Activated CD8-positive, alpha-beta memory T cell treated with anti-CD3 and anti-CD28 coated beads, Interleukin-2, amount 10 ng/mL, durations not matched to agents 7 days and 5 days (primary cell): ENCODE results near the gene CACUL1. TPM values are rescaled to one million over a fixed set of nuclear protein-coding genes. Genes with fewer than 3 reads are reported as not detected.
A peak's percentile ranks its signal among the peaks of the same experiment; 100 is the strongest.
"Not testable (repeated sequence)": the region's sequence is repeated elsewhere in the genome, so short reads cannot be mapped to it uniquely, and the experiment has no call there.

Source experiments
- ATAC-seq: fragments of 150-1000 bp; cut with Tn5 transposase; one replicate; pipeline ENCODE4 v1.10.0; 2021; ENCODE audit warnings: moderate library complexity
- CTCF ChIA-PET: fragments of 350-600 bp; sonication (Branson Sonifier 250); formaldehyde crosslinking; loops from one replicate; lab custom pipeline; 2021; ENCODE audit warnings: antibody characterized with exemption; lab: Charles Lee
- DNase-seq: peaks from one replicate; pipeline ENCODE4 v3.0.0-alpha.2; 2020
- H3K27ac Mint-ChIP-seq: one replicate; pipeline ENCODE4 v1.8.0; 2021; ENCODE audit warnings: mild to moderate bottlenecking, mixed read lengths
- H3K27me3 Mint-ChIP-seq: one replicate; pipeline ENCODE4 v1.8.0; 2021; ENCODE audit warnings: mixed read lengths
- H3K36me3 Mint-ChIP-seq: one replicate; pipeline ENCODE4 v1.8.0; 2021; ENCODE audit warnings: mild to moderate bottlenecking, mixed read lengths
- H3K4me1 Mint-ChIP-seq: one replicate; pipeline ENCODE4 v1.8.0; 2021; ENCODE audit warnings: mixed read lengths
- H3K4me3 Mint-ChIP-seq: one replicate; pipeline ENCODE4 v1.8.0; 2021; ENCODE audit warnings: mild to moderate bottlenecking, moderate library complexity, mixed read lengths
- H3K9me3 Mint-ChIP-seq: one replicate; pipeline ENCODE4 v1.8.0; 2022; ENCODE audit warnings: low read depth, mixed read lengths
- total RNA-seq, 2 experiments: library from RNA; stranded (reverse); gene quantifications; one replicate each; pipeline ENCODE4 v1.2.3, GENCODE V29; 2021

Gene CACUL1
- 10 to 100 TPM; 25.6 to 26.4 TPM for total RNA-seq

GRCh38 chr10:118754556-118755423, at the start of gene CACUL1:
TSS of gene CACUL1 (minus strand) at chr10:118754970. CDS start at chr10:118754762, 208 bp downstream.
- Mint-ChIP-seq H3K36me3 (peaks cover 8% of the 10 kb centered on the region), H3K9me3 (no peaks in the 10 kb centered on the region), H3K27me3 (peaks cover 9% of the 10 kb centered on the region), H3K27ac (peak within 1 kb of the TSS; percentile 81), H3K4me1 (peaks cover 22% of the 10 kb centered on the region), H3K4me3 (peak within 1 kb of the TSS; percentile 87)
- peak; percentile 99 for ATAC-seq
- CTCF ChIA-PET, result interaction anchor here (0.6 to 2.6 kb wide), 6 partner anchors 11 to 726 kb away, joined by 3 to 15 read pairs (median 6); no protein-coding TSS in a partner anchor
- DNase-seq, result peak; percentile 100

GRCh38 chr10:118804262-118804773, 49.5 kb upstream of the CACUL1 start:
- Mint-ChIP-seq H3K27ac (no peak overlapping the region), H3K9me3 (no peaks in the 10 kb centered on the region), H3K36me3 (no peaks in the 10 kb centered on the region), H3K4me3 (no peak overlapping the region), H3K27me3 (peaks cover 9% of the 10 kb centered on the region), H3K4me1 (no peaks in the 10 kb centered on the region)
- CTCF ChIA-PET, result no interaction called here
- ATAC-seq (no peak), DNase-seq (no peak)

GRCh38 chr10:118802126-118802793, 47.5 kb upstream of the CACUL1 start:
- Mint-ChIP-seq H3K27ac (no peak overlapping the region), H3K4me3 (no peak overlapping the region), H3K9me3 (no peaks in the 10 kb centered on the region), H3K4me1 (no peaks in the 10 kb centered on the region), H3K27me3 (peaks cover 26% of the 10 kb centered on the region), H3K36me3 (no peaks in the 10 kb centered on the region)
- ATAC-seq (no peak), DNase-seq (no peak)
- CTCF ChIA-PET, result interaction anchor here (1.3 kb wide), 1 partner anchor 234 kb away, joined by 3 read pairs; no protein-coding TSS in a partner anchor

GRCh38 chr10:118800920-118801319, 46.1 kb upstream of the CACUL1 start:
- Mint-ChIP-seq H3K4me3 (no peak overlapping the region), H3K4me1 (no peaks in the 10 kb centered on the region), H3K27me3 (peaks cover 32% of the 10 kb centered on the region), H3K9me3 (no peaks in the 10 kb centered on the region), H3K36me3 (no peaks in the 10 kb centered on the region), H3K27ac (no peak overlapping the region)
- DNase-seq, result no peak
- ATAC-seq, result no peak
- CTCF ChIA-PET, result interaction anchor here (1.6 kb wide), 1 partner anchor 232 kb away, joined by 9 read pairs; no protein-coding TSS in a partner anchor

- no peaks in the 10 kb centered on the region for H3K4me1 Mint-ChIP-seq
- H3K36me3 Mint-ChIP-seq, result no peaks in the 10 kb centered on the region
- H3K27ac Mint-ChIP-seq, result no peak overlapping the region
- H3K4me3 Mint-ChIP-seq, result no peak overlapping the region
- DNase-seq (no peak), ATAC-seq (no peak)
- peaks cover 32% of the 10 kb centered on the region for H3K27me3 Mint-ChIP-seq
- CTCF ChIA-PET, result interaction anchor here (1.6 kb wide), 1 partner anchor 231 kb away, joined by 9 read pairs; no protein-coding TSS in a partner anchor
- H3K9me3 Mint-ChIP-seq, result no peaks in the 10 kb centered on the region
Observed at GRCh38 chr10:118799777-118800176, 45.0 kb upstream of the CACUL1 start.

GRCh38 chr10:118798231-118798662, 43.5 kb upstream of the CACUL1 start:
- CTCF ChIA-PET, result interaction anchor here (0.7 to 0.9 kb wide), 3 partner anchors 13 to 648 kb away, joined by 3 to 4 read pairs (median 3); no protein-coding TSS in a partner anchor
- Mint-ChIP-seq H3K27me3 (peaks cover 32% of the 10 kb centered on the region), H3K4me1 (no peaks in the 10 kb centered on the region), H3K36me3 (no peaks in the 10 kb centered on the region), H3K9me3 (no peaks in the 10 kb centered on the region), H3K4me3 (no peak overlapping the region), H3K27ac (no peak overlapping the region)
- ATAC-seq (no peak), DNase-seq (no peak)

- H3K4me3 Mint-ChIP-seq, CTCF ChIA-PET: not testable (repeated sequence)
Observed at GRCh38 chr10:118794971-118795370, 40.2 kb upstream of the CACUL1 start.

GRCh38 chr10:118793545-118793944, 38.8 kb upstream of the CACUL1 start:
- H3K27me3 Mint-ChIP-seq, result peaks cover 18% of the 10 kb centered on the region
- H3K36me3 Mint-ChIP-seq, result no peaks in the 10 kb centered on the region
- CTCF ChIA-PET, result no interaction called here

More at GRCh38 chr10:118794971-118795370, 40.2 kb upstream of the CACUL1 start:
- ATAC-seq, H3K27ac Mint-ChIP-seq, H3K4me1 Mint-ChIP-seq, H3K9me3 Mint-ChIP-seq, H3K36me3 Mint-ChIP-seq, DNase-seq: not testable (repeated sequence)
- H3K27me3 Mint-ChIP-seq, result peaks cover 30% of the 10 kb centered on the region

GRCh38 chr10:118792526-118792925, 37.8 kb upstream of the CACUL1 start:
- Mint-ChIP-seq H3K4me1 (no peaks in the 10 kb centered on the region), H3K27me3 (peaks cover 16% of the 10 kb centered on the region), H3K27ac (no peak overlapping the region), H3K4me3 (no peak overlapping the region), H3K9me3 (no peaks in the 10 kb centered on the region), H3K36me3 (no peaks in the 10 kb centered on the region)
- CTCF ChIA-PET, result no interaction called here
- DNase-seq, result no peak
- ATAC-seq, result no peak

More at GRCh38 chr10:118793545-118793944, 38.8 kb upstream of the CACUL1 start:
- Mint-ChIP-seq H3K9me3 (no peaks in the 10 kb centered on the region), H3K4me3 (no peak overlapping the region), H3K27ac (no peak overlapping the region), H3K4me1 (no peaks in the 10 kb centered on the region)
- ATAC-seq (no peak), DNase-seq (no peak)

GRCh38 chr10:118790058-118790457, 35.3 kb upstream of the CACUL1 start:
- Mint-ChIP-seq H3K4me3 (no peak overlapping the region), H3K27ac (no peak overlapping the region), H3K27me3 (peaks cover 12% of the 10 kb centered on the region), H3K4me1 (no peaks in the 10 kb centered on the region), H3K36me3 (no peaks in the 10 kb centered on the region), H3K9me3 (no peaks in the 10 kb centered on the region)
- no peak for DNase-seq
- CTCF ChIA-PET, result no interaction called here
- no peak for ATAC-seq

- CTCF ChIA-PET, result no interaction called here
- H3K4me1 Mint-ChIP-seq, result no peaks in the 10 kb centered on the region
- no peak overlapping the region for H3K27ac Mint-ChIP-seq
- ATAC-seq (no peak), DNase-seq (peak; percentile 9)
- H3K9me3 Mint-ChIP-seq, result no peaks in the 10 kb centered on the region
- no peak overlapping the region for H3K4me3 Mint-ChIP-seq
- H3K27me3 Mint-ChIP-seq, result peaks cover 11% of the 10 kb centered on the region
- no peaks in the 10 kb centered on the region for H3K36me3 Mint-ChIP-seq
Observed at GRCh38 chr10:118785551-118785950, 30.8 kb upstream of the CACUL1 start.

GRCh38 chr10:118783776-118784545, 29.2 kb upstream of the CACUL1 start:
- peaks cover 11% of the 10 kb centered on the region for H3K27me3 Mint-ChIP-seq
- peak overlapping the region; percentile 42 for H3K4me3 Mint-ChIP-seq
- H3K36me3 Mint-ChIP-seq, result no peaks in the 10 kb centered on the region
- peak; percentile 22 for DNase-seq
- ATAC-seq, result no peak
- H3K4me1 Mint-ChIP-seq, result no peaks in the 10 kb centered on the region
- no peaks in the 10 kb centered on the region for H3K9me3 Mint-ChIP-seq
- H3K27ac Mint-ChIP-seq, result no peak overlapping the region
- CTCF ChIA-PET, result no interaction called here
